Calu3 (cell line): ENCODE data around the gene RSRC2. TPM values are rescaled to one million over a fixed set of nuclear protein-coding genes. Genes with fewer than 3 reads are reported as not detected.
"Not testable (repeated sequence)": the region's sequence is repeated elsewhere in the genome, so short reads cannot be mapped to it uniquely, and the experiment has no call there.

Source experiments
- BruUV-seq: library from RNA; stranded (reverse); fragments of 400-500 nt; replicated peaks from 2 replicates; lab custom pipeline; 2021; lab: Mats Ljungman, UMichigan
- CTCF ChIA-PET: fragments of 300-600 bp; sonication (Branson Sonifier 250); formaldehyde crosslinking; loops from one replicate; lab custom pipeline; 2022; ENCODE audit warnings: antibody characterized with exemption; lab: Charles Lee
- DNase-seq: peaks from one replicate; pipeline ENCODE4 v3.0.0; 2022
- H3K27ac Mint-ChIP-seq: one replicate; pipeline ENCODE4 v1.8.0; 2022; ENCODE audit warnings: mixed read lengths; ENCODE audit not compliant: unreplicated experiment
- H3K27me3 Mint-ChIP-seq: one replicate; pipeline ENCODE4 v1.8.0; 2022; ENCODE audit warnings: mixed read lengths; ENCODE audit not compliant: unreplicated experiment
- H3K36me3 Mint-ChIP-seq: one replicate; pipeline ENCODE4 v1.8.0; 2022; ENCODE audit warnings: mild to moderate bottlenecking, moderate library complexity, mixed read lengths; ENCODE audit not compliant: insufficient read depth, unreplicated experiment
- H3K4me1 Mint-ChIP-seq: one replicate; pipeline ENCODE4 v1.8.0; 2022; ENCODE audit warnings: mild to moderate bottlenecking, low read depth, mixed read lengths; ENCODE audit not compliant: unreplicated experiment
- H3K4me3 Mint-ChIP-seq: one replicate; pipeline ENCODE4 v1.8.0; 2022; ENCODE audit warnings: mild to moderate bottlenecking, low read depth, moderate library complexity, mixed read lengths; ENCODE audit not compliant: unreplicated experiment
- H3K9me3 Mint-ChIP-seq: one replicate; pipeline ENCODE4 v1.8.0; 2022; ENCODE audit warnings: low read depth, mixed read lengths; ENCODE audit not compliant: unreplicated experiment
- CTCF ChIP-seq: fragments of 200-600 bp; IDR thresholded peaks from one replicate; pipeline ENCODE4 v1.8.0; 2022; ENCODE audit warnings: antibody characterized with exemption; ENCODE audit not compliant: unreplicated experiment
- intact Hi-C: fragments of 100-400 bp; cut with micrococcal nuclease; formaldehyde crosslinking; loops from one replicate; pipeline ENCODE4 v1.10.0; 2022; ENCODE audit not compliant: unreplicated experiment
- total RNA-seq: library from RNA; stranded (reverse); gene quantifications from 2 replicates; pipeline ENCODE4 v1.2.3, GENCODE V29; 2022

RSRC2 gene
- total RNA-seq, 1 experiment from 2014 or later: 86.9 TPM

- Mint-ChIP-seq H3K9me3 (no peaks in the 10 kb centered on the region), H3K36me3 (peaks cover 95% of the 10 kb centered on the region), H3K27me3 (no peaks in the 10 kb centered on the region), H3K27ac (no peak overlapping the region), H3K4me1 (peaks cover 10% of the 10 kb centered on the region), H3K4me3 (no peak overlapping the region)
- BruUV-seq: no TSS peak
- CTCF ChIA-PET: interaction anchor here (0.6 to 1.6 kb wide), 2 partner anchors 10 to 165 kb away, joined by 3 read pairs; no protein-coding TSS in a partner anchor
- TF ChIP-seq CTCF: no peak
- intact Hi-C loops: no loop called here
- no peak for DNase-seq
Measured at GRCh38 chr12:122513660-122514059, 13.1 kb downstream of the RSRC2 start.

GRCh38 chr12:122513028-122513427 lies 13.7 kb downstream of the RSRC2 start:
- intact Hi-C loops, DNase-seq, H3K4me3 Mint-ChIP-seq, H3K4me1 Mint-ChIP-seq, H3K9me3 Mint-ChIP-seq, BruUV-seq, H3K27me3 Mint-ChIP-seq, H3K27ac Mint-ChIP-seq: not testable (repeated sequence)
- CTCF ChIA-PET: interaction anchor here (0.6 to 1.6 kb wide), 2 partner anchors 10 to 164 kb away, joined by 3 read pairs; no protein-coding TSS in a partner anchor
- peaks cover 93% of the 10 kb centered on the region for H3K36me3 Mint-ChIP-seq

- BruUV-seq: no TSS peak
- Mint-ChIP-seq H3K27me3 (no peaks in the 10 kb centered on the region), H3K27ac (no peak overlapping the region), H3K4me1 (no peaks in the 10 kb centered on the region), H3K36me3 (peaks cover 83% of the 10 kb centered on the region), H3K4me3 (no peak overlapping the region), H3K9me3 (no peaks in the 10 kb centered on the region)
- no peak for TF ChIP-seq CTCF
- intact Hi-C loops: no loop called here
- DNase-seq: no peak
- CTCF ChIA-PET: interaction anchor here (0.6 kb wide), 1 partner anchor 1901 kb away, joined by 5 read pairs; no protein-coding TSS in a partner anchor
Measured at GRCh38 chr12:122508163-122508562, 18.6 kb downstream of the RSRC2 start.

GRCh38 chr12:122506393-122506938 lies 20.3 kb downstream of the RSRC2 start:
- no TSS peak for BruUV-seq
- intact Hi-C loops: no loop called here
- Mint-ChIP-seq H3K4me3 (no peak overlapping the region), H3K27me3 (no peaks in the 10 kb centered on the region), H3K9me3 (no peaks in the 10 kb centered on the region), H3K36me3 (peaks cover 85% of the 10 kb centered on the region), H3K4me1 (peaks cover 9% of the 10 kb centered on the region), H3K27ac (no peak overlapping the region)
- CTCF ChIA-PET: no interaction called here
- TF ChIP-seq CTCF: no peak
- DNase-seq: no peak

GRCh38 chr12:122505419-122506051 lies 21.2 kb downstream of the RSRC2 start:
- CTCF ChIA-PET: no interaction called here
- H3K36me3 Mint-ChIP-seq: peaks cover 87% of the 10 kb centered on the region

More at GRCh38 chr12:122505419-122506051, 21.2 kb downstream of the RSRC2 start:
- Mint-ChIP-seq H3K4me1 (peaks cover 16% of the 10 kb centered on the region), H3K4me3 (no peak overlapping the region), H3K27me3 (no peaks in the 10 kb centered on the region), H3K9me3 (no peaks in the 10 kb centered on the region), H3K27ac (no peak overlapping the region)
- TF ChIP-seq CTCF: no peak
- BruUV-seq: no TSS peak
- DNase-seq: no peak
- intact Hi-C loops: no loop called here
